T-cell (primary cell): ENCODE data around the gene CDX2. TPM values are rescaled to one million over a fixed set of nuclear protein-coding genes. Genes with fewer than 3 reads are reported as not detected.
A peak's percentile ranks its signal among the peaks of the same experiment; 100 is the strongest.

Experiments
- ATAC-seq, 4 experiments: fragments of 200-7000 bp in 3 of 4; fragments of 150-1000 bp in 1 of 4; cut with Tn5 transposase; replicated peaks in 1 of 4; 1 replicate in 3 of 4; 2 replicates in 1 of 4; pipeline ENCODE4 v1.10.0; 2021; ENCODE audit warnings: moderate library complexity in 3 of 4, mild to moderate bottlenecking in 2 of 4, moderate number of reproducible peaks in 1 of 4
- CTCF ChIA-PET, 2 donors: fragments of 300-600 bp; sonication (Branson Sonifier 250); formaldehyde crosslinking; loops; one replicate each; lab custom pipeline; 2022; ENCODE audit warnings: antibody characterized with exemption in 2 of 2; lab: Charles Lee
- POLR2A ChIA-PET, 2 donors: fragments of 300-600 bp; sonication (Branson Sonifier 250); formaldehyde crosslinking; loops; one replicate each; lab custom pipeline; 2022; ENCODE audit warnings: antibody characterized with exemption in 2 of 2; lab: Charles Lee
- DNase-seq, 35 experiments: peaks; one replicate each; pipeline versions ENCODE4 v3.0.0 to v3.0.0-alpha.2; 2013 to 2023
- H3K27ac ChIP-seq: one replicate; pipeline ENCODE4 v1.5.1; 2013; ENCODE audit warnings: low read length
- H3K27me3 ChIP-seq, 2 experiments: replicated peaks in 1 of 2; 1 replicate in 1 of 2; 2 replicates in 1 of 2; pipeline versions ENCODE4 v1.6.1 to v1.7.0; 2013; ENCODE audit warnings: low read length in 1 of 2, mixed read lengths in 1 of 2; ENCODE audit not compliant: control insufficient read depth in 2 of 2, insufficient read depth in 2 of 2; ENCODE audit errors: extremely low read depth in 1 of 2
- H3K36me3 ChIP-seq, 2 donors: 1 replicate in 1 of 2; 2 replicates in 1 of 2; pipeline versions ENCODE4 v1.6.1 to v1.7.0; 2013; ENCODE audit warnings: low read length in 1 of 2; ENCODE audit not compliant: control insufficient read depth in 2 of 2, insufficient read depth in 1 of 2; ENCODE audit errors: extremely low read depth in 1 of 2
- H3K4me1 ChIP-seq, 2 experiments: 1 replicate in 1 of 2; 2 replicates in 1 of 2; pipeline versions ENCODE4 v1.6.1 to v1.7.0; 2013; ENCODE audit warnings: low read length in 2 of 2, mixed read lengths in 1 of 2; ENCODE audit not compliant: insufficient read depth in 2 of 2, control insufficient read depth in 1 of 2; ENCODE audit errors: extremely low read depth in 1 of 2
- H3K4me3 ChIP-seq, 2 donors: 1 replicate in 1 of 2; 2 replicates in 1 of 2; pipeline versions ENCODE4 v1.5.1 to v1.7.0; 2013; ENCODE audit warnings: mild to moderate bottlenecking in 2 of 2, low read length in 1 of 2, moderate library complexity in 1 of 2; ENCODE audit not compliant: control insufficient read depth in 1 of 2; ENCODE audit errors: extremely low read depth in 1 of 2
- H3K9me3 ChIP-seq: 2 replicates; pipeline ENCODE4 v1.7.0; 2013
- H3K27ac Mint-ChIP-seq, 2 donors: one replicate each; pipeline ENCODE4 v1.8.0; 2020 to 2021; ENCODE audit warnings: mild to moderate bottlenecking in 2 of 2, mixed read lengths in 2 of 2
- H3K27me3 Mint-ChIP-seq, 2 donors: one replicate each; pipeline ENCODE4 v1.8.0; 2021 to 2022; ENCODE audit warnings: mixed read lengths in 2 of 2
- H3K36me3 Mint-ChIP-seq: one replicate; pipeline ENCODE4 v1.8.0; 2021; ENCODE audit warnings: mixed read lengths
- H3K4me1 Mint-ChIP-seq, 3 donors: one replicate each; pipeline ENCODE4 v1.8.0; 2020 to 2022; ENCODE audit warnings: mixed read lengths in 3 of 3, mild to moderate bottlenecking in 1 of 3
- H3K4me3 Mint-ChIP-seq, 3 donors: one replicate each; pipeline ENCODE4 v1.8.0; 2020 to 2022; ENCODE audit warnings: mild to moderate bottlenecking in 3 of 3, mixed read lengths in 3 of 3, moderate library complexity in 3 of 3
- H3K9me3 Mint-ChIP-seq, 3 donors: one replicate each; pipeline ENCODE4 v1.8.0; 2020 to 2022; ENCODE audit warnings: mixed read lengths in 3 of 3
- WGBS: methylation state at CpG from one replicate; pipeline ENCODE4 v1.1.5; 2013; ENCODE audit warnings: missing lambda C conversion rate; ENCODE audit not compliant: insufficient coverage; 5-methylcytosine and 5-hydroxymethylcytosine counted together
- total RNA-seq, 35 experiments: library from RNA in 6 of 35; stranded (reverse) in 6 of 35; fragments of 120-200 nt in 1 of 35; gene quantifications; one replicate each; pipeline versions ENCODE4 v1.2.1 to v1.2.4 and lab custom pipeline; 2013 to 2026

CDX2 gene, protein sequence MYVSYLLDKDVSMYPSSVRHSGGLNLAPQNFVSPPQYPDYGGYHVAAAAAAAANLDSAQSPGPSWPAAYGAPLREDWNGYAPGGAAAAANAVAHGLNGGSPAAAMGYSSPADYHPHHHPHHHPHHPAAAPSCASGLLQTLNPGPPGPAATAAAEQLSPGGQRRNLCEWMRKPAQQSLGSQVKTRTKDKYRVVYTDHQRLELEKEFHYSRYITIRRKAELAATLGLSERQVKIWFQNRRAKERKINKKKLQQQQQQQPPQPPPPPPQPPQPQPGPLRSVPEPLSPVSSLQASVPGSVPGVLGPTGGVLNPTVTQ
- under 1 TPM in 2 of 5 donors, not detected in 3; 0.09 to 0.35 TPM for total RNA-seq
- not detected for total RNA-seq (2013)
- 0 to 0.19 (median 0) reads per million in 29 experiments for total RNA-seq (lab: John Stamatoyannopoulos, UW)

DNA sequence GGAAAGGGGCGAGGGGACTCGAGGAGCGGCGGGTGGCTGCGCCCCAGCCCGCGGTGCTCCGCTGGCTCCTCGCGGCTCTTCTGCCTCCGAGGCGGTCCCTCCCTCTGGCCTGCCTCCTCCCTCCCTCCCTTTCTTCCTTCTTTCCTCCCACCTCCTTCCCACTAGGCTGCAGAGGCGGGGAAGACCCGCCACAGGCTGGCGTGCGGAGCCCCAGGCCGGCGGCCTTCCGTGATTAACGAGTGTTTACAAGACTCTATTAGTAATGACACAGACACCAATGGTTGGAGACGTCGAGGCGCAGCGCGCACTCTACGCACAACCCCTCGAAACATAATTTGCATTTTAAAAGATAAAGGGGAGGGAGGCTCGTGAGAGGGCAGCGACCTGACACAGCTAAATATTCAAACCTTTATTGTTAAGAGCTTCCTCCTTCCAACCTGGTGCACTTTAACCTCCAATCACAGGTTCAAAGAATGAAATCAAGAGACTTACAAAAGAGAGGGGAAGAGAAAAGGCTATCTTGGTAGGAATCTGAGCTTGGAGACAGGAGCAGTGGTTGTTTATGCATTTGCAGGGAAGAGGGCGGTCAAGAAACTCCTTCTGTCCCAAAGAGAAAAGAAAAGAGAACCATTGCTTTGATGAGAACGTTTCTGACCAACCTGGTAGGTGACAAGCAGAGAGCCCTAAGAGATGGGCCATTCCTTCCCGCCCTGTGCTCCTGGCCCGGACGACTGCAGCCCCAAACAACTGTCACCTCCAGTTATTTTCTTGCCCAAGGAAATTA lies at the start of gene CDX2:
CDX2 (minus strand) TSS at position 234 of the 784 bp plus-strand sequence. CDS start 309 bp downstream, outside the sequence.
- Histone ChIP-seq H3K9me3 (no peaks in the 10 kb centered on the region), H3K36me3 (no peaks in the 10 kb centered on the region), H3K4me1 (peaks cover 0 to 17% of the 10 kb centered on the region in 2 experiments), H3K27me3 (peaks cover 21 to 86% of the 10 kb centered on the region in 2 experiments), H3K4me3 (no peak within 1 kb of the TSS), H3K27ac (no peak within 1 kb of the TSS)
- POLR2A ChIA-PET, result no interaction called here
- H3K27me3 Mint-ChIP-seq, result peaks cover 58 to 86% of the 10 kb centered on the region in 2 donors
- DNase-seq, result no peak
- peaks cover 22 to 27% (median 25%) of the 10 kb centered on the region in 3 donors for H3K4me1 Mint-ChIP-seq
- no peaks in the 10 kb centered on the region for H3K36me3 Mint-ChIP-seq
- no peak within 1 kb of the TSS for H3K27ac Mint-ChIP-seq
- CTCF ChIA-PET, result no interaction called here
- H3K4me3 Mint-ChIP-seq, result peak within 1 kb of the TSS in 1 of 3 donors; percentile 67
- ATAC-seq, result no peak
- WGBS, result 10% methylated on average over 20 of the region's 34 CpGs
- H3K9me3 Mint-ChIP-seq, result no peaks in the 10 kb centered on the region

DNA sequence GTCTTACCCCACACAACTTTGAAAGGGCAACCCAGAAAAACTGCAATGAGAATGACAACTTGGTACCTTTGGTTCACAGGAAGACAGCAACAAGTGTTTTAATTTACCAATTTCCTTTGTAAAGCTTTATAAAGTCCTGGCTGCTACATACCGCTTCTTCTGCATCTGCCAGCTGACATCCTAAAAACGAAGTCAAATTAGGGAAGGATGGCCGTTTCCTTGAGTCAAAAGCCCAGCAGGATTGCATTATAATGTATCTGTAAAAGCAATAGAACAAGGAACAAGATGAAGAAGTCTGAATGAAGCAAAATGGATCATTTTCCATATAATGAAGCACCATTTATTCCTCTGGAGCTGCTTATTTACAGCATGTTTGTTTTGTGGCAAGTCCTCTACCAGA lies 45.2 kb upstream of the CDX2 start:
- CTCF ChIA-PET, result no interaction called here
- no peak for DNase-seq
- H3K27ac ChIP-seq, result no peak overlapping the region

DNA sequence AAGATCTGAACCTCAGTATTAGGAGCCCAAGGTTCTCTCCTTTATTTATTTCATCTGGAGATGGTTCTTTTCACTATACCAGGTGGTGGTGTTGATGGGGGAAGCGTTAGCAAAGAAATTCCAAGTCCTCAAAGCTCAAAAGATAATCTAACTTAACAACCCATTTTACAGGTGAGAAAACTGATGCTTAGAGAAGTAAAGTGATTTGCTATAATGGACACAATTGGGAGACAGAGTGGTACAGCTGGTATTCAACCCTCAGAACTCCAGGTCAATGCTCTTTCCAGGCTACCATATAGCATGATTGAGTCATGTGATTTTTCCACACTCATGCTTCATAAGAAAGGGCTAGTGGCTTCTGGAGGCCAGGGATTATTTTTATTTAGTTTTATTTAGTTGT lies 44.4 kb upstream of the CDX2 start:
- no peaks in the 10 kb centered on the region for H3K9me3 Mint-ChIP-seq
- no peak overlapping the region for H3K27ac Mint-ChIP-seq
- no peak overlapping the region for H3K27ac ChIP-seq
- H3K4me1 Mint-ChIP-seq, result peaks cover 0 to 2% (median 0%) of the 10 kb centered on the region in 3 donors
- DNase-seq, result no peak
- H3K36me3 ChIP-seq, result no peaks in the 10 kb centered on the region
- no peak overlapping the region for H3K4me3 ChIP-seq
- no peaks in the 10 kb centered on the region for H3K36me3 Mint-ChIP-seq
- CTCF ChIA-PET, result no interaction called here
- ATAC-seq, result no peak
- no peak overlapping the region for H3K4me3 Mint-ChIP-seq
- POLR2A ChIA-PET, result no interaction called here
- H3K9me3 ChIP-seq, result no peaks in the 10 kb centered on the region
- no peaks in the 10 kb centered on the region for H3K4me1 ChIP-seq
- H3K27me3 Mint-ChIP-seq, result peaks cover 8 to 10% of the 10 kb centered on the region in 2 donors
- WGBS, result no CpG with 5 or more reads among the region's 1 CpG
- H3K27me3 ChIP-seq, result peaks cover 0 to 8% of the 10 kb centered on the region in 2 experiments

More for the DNA sequence above, 45.2 kb upstream of the CDX2 start:
- whole genome bisulfite sequencing, result 69% methylated on average over 3 of the region's 3 CpGs
- no peak for ATAC-seq
- Mint-ChIP-seq H3K27me3 (peaks cover 8 to 14% of the 10 kb centered on the region in 2 donors), H3K4me1 (peaks cover 0 to 2% (median 0%) of the 10 kb centered on the region in 3 donors), H3K4me3 (no peak overlapping the region), H3K36me3 (no peaks in the 10 kb centered on the region), H3K27ac (no peak overlapping the region), H3K9me3 (no peaks in the 10 kb centered on the region)
- peaks cover 0 to 9% of the 10 kb centered on the region in 2 experiments for H3K27me3 ChIP-seq
- H3K36me3 ChIP-seq, result no peaks in the 10 kb centered on the region
- no peaks in the 10 kb centered on the region for H3K4me1 ChIP-seq
- H3K4me3 ChIP-seq, result no peak overlapping the region
- POLR2A ChIA-PET, result interaction anchor here in 1 of 2 donors (1.0 kb wide), 1 partner anchor 16 kb away, joined by 3 read pairs; no protein-coding TSS in a partner anchor
- no peaks in the 10 kb centered on the region for H3K9me3 ChIP-seq

DNA sequence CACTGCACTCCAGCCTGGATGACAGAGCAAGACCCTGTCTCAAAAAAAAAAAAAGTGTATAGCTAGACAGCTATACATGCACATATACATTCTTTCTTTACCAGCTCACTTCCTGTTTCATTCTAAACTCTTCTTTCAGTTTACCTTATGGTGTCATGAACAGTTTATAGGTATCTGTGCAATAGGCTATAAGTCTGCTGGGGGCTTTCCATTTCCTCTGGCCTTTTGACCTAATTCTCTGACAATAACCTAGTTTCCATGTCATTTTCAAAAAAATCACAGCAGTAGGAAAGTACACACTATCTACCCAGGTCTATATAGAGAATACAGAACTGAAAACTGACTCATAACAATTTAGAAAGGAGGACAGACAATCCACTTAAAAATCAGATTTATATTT lies 43.8 kb upstream of the CDX2 start:
- no peaks in the 10 kb centered on the region for H3K4me1 ChIP-seq
- CTCF ChIA-PET, result no interaction called here
- ATAC-seq, result no peak

DNA sequence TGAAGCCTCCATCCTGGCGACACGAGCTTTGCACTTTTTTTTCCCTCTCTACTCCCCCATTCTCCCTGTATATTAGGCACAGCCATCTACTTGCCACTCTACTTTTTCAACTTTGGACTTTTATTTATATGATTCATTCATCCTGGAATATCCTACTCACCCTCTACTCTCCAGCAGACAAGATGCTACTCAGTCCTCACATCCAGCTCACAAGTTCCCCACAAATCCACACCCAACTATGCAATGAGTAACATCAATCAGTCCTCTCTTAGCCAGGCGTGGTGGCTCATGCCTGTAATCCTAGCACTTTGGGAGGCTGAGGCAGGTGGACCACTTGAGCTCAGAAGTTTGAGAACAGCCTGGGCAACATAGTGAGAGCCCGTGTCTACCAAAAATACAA lies 43.3 kb upstream of the CDX2 start:
- no peaks in the 10 kb centered on the region for H3K4me1 ChIP-seq
- H3K27me3 ChIP-seq, result peaks cover 0 to 9% of the 10 kb centered on the region in 2 experiments
- DNase-seq (no peak), ATAC-seq (no peak)
- H3K4me3 ChIP-seq, result no peak overlapping the region
- ChIA-PET CTCF (no interaction called here), POLR2A (interaction anchor here (0.6 kb wide), 2 partner anchors 16 to 382 kb away, joined by 3 to 5 read pairs; no protein-coding TSS in a partner anchor)
- Mint-ChIP-seq H3K4me1 (peaks cover 0 to 2% (median 0%) of the 10 kb centered on the region in 3 donors), H3K27me3 (peaks cover 4 to 6% of the 10 kb centered on the region in 2 donors), H3K4me3 (no peak overlapping the region), H3K27ac (no peak overlapping the region), H3K9me3 (no peaks in the 10 kb centered on the region), H3K36me3 (no peaks in the 10 kb centered on the region)
- H3K9me3 ChIP-seq, result no peaks in the 10 kb centered on the region
- WGBS, result 100% methylated on average over 1 of the region's 4 CpGs
- no peak overlapping the region for H3K27ac ChIP-seq
- H3K36me3 ChIP-seq, result no peaks in the 10 kb centered on the region

More for the DNA sequence above, 43.8 kb upstream of the CDX2 start:
- DNase-seq, result no peak
- H3K9me3 Mint-ChIP-seq, result no peaks in the 10 kb centered on the region
- Histone ChIP-seq H3K4me3 (no peak overlapping the region), H3K27me3 (peaks cover 0 to 9% of the 10 kb centered on the region in 2 experiments), H3K36me3 (no peaks in the 10 kb centered on the region), H3K27ac (no peak overlapping the region), H3K9me3 (no peaks in the 10 kb centered on the region)
- H3K4me3 Mint-ChIP-seq, result no peak overlapping the region
- POLR2A ChIA-PET, result no interaction called here
- H3K36me3 Mint-ChIP-seq, result no peaks in the 10 kb centered on the region
- peaks cover 8 to 10% of the 10 kb centered on the region in 2 donors for H3K27me3 Mint-ChIP-seq
- no peak overlapping the region for H3K27ac Mint-ChIP-seq
- peaks cover 0 to 2% (median 0%) of the 10 kb centered on the region in 3 donors for H3K4me1 Mint-ChIP-seq

DNA sequence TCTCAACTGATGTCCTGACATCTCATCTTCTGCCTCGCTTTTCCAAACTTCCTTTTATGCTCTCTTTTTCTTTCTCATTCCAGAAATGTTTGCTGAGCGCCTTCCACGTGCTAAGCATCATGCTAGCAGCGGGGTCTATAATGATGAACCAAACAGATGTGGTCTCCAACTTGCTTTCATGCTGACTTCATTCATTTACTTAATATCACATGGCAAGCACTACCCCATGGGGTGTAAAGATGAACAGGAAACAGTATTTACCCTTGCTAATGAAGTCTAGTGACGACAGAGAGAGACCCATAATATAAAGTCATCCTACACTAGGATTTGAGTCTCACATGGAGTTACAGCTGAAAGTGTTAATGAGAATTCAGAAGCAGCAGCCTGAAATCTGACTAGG lies 40.9 kb upstream of the CDX2 start:
- no peak for DNase-seq
- peaks cover 0 to 2% (median 0%) of the 10 kb centered on the region in 3 donors for H3K4me1 Mint-ChIP-seq
- WGBS, result 86% methylated on average over 3 of the region's 5 CpGs

More for the DNA sequence above, 40.9 kb upstream of the CDX2 start:
- Histone ChIP-seq H3K36me3 (no peaks in the 10 kb centered on the region), H3K4me1 (no peaks in the 10 kb centered on the region), H3K27me3 (peaks cover 0 to 9% of the 10 kb centered on the region in 2 experiments), H3K4me3 (no peak overlapping the region), H3K9me3 (no peaks in the 10 kb centered on the region), H3K27ac (no peak overlapping the region)
- H3K4me3 Mint-ChIP-seq, result no peak overlapping the region
- no peaks in the 10 kb centered on the region for H3K9me3 Mint-ChIP-seq
- no peak overlapping the region for H3K27ac Mint-ChIP-seq
- ChIA-PET POLR2A (no interaction called here), CTCF (no interaction called here)
- H3K36me3 Mint-ChIP-seq, result no peaks in the 10 kb centered on the region
- no peak for ATAC-seq
- H3K27me3 Mint-ChIP-seq, result peaks cover 4 to 6% of the 10 kb centered on the region in 2 donors
